CD14-positive monocyte (primary cell): ENCODE measurements around the gene INSIG2. TPM values are rescaled to one million over a fixed set of nuclear protein-coding genes. Genes with fewer than 3 reads are reported as not detected.

Experiments
- DNase-seq, 3 donors: peaks; one replicate each; pipeline ENCODE4 v3.0.0-alpha.2; 2011 to 2022
- H2AFZ ChIP-seq: 2 replicates; pipeline ENCODE4 v1.6.0; 2012; ENCODE audit warnings: mild to moderate bottlenecking, low read depth, low read length, inconsistent platforms; ENCODE audit not compliant: insufficient read depth, poor library complexity, severe bottlenecking
- H3K27ac ChIP-seq, 2 donors: 1 replicate in 1 of 2; 2 replicates in 1 of 2; pipeline ENCODE4 v1.5.1; 2012 to 2013; ENCODE audit warnings: low read length in 2 of 2, control low read depth in 1 of 2, inconsistent platforms in 1 of 2, low read depth in 1 of 2, mild to moderate bottlenecking in 1 of 2
- H3K27me3 ChIP-seq, 2 donors: one replicate each; pipeline versions ENCODE4 v1.6.0 to v1.6.1; 2011 to 2013; ENCODE audit warnings: low read length in 2 of 2; ENCODE audit not compliant: control insufficient read depth in 2 of 2, insufficient read depth in 2 of 2
- H3K36me3 ChIP-seq, 2 donors: replicated peaks in 1 of 2; 1 replicate in 1 of 2; 2 replicates in 1 of 2; pipeline versions ENCODE4 v1.5.1 to v1.6.1; 2012 to 2013; ENCODE audit warnings: low read length in 2 of 2, control low read depth in 1 of 2, inconsistent platforms in 1 of 2, mild to moderate bottlenecking in 1 of 2; ENCODE audit not compliant: insufficient read depth in 2 of 2, control insufficient read depth in 1 of 2
- H3K4me1 ChIP-seq, 2 donors: 1 replicate in 1 of 2; 2 replicates in 1 of 2; pipeline versions ENCODE4 v1.5.1 to v1.6.1; 2012 to 2013; ENCODE audit warnings: low read length in 2 of 2, control low read depth in 1 of 2, inconsistent platforms in 1 of 2, mild to moderate bottlenecking in 1 of 2, moderate library complexity in 1 of 2; ENCODE audit not compliant: insufficient read depth in 2 of 2, control insufficient read depth in 1 of 2
- H3K4me2 ChIP-seq: replicated peaks from 2 replicates; pipeline ENCODE3; 2012; ENCODE audit warnings: low read length, moderate library complexity, mild to moderate bottlenecking; ENCODE audit not compliant: poor library complexity, severe bottlenecking; ENCODE audit errors: extremely low read depth
- H3K4me3 ChIP-seq, 3 experiments: fragments of 200-600 bp in 1 of 3; sonication (generic) in 1 of 3; replicated peaks in 1 of 3; 1 replicate in 2 of 3; 2 replicates in 1 of 3; pipeline ENCODE4 v1.5.1; 2011 to 2013; ENCODE audit warnings: low read length in 3 of 3, mild to moderate bottlenecking in 3 of 3, control low read depth in 2 of 3, low read depth in 2 of 3, inconsistent platforms in 1 of 3, moderate library complexity in 1 of 3
- H3K79me2 ChIP-seq: 2 replicates; pipeline ENCODE4 v1.6.0; 2012; ENCODE audit warnings: mild to moderate bottlenecking, control low read depth, inconsistent platforms, low read length, moderate library complexity; ENCODE audit not compliant: insufficient read depth
- H3K9ac ChIP-seq: 2 replicates; pipeline ENCODE4 v1.6.0; 2017; ENCODE audit warnings: low read length, mild to moderate bottlenecking; ENCODE audit not compliant: insufficient read depth, poor library complexity, severe bottlenecking
- H3K9me3 ChIP-seq, 2 donors: replicated peaks in 1 of 2; 1 replicate in 1 of 2; 2 replicates in 1 of 2; pipeline versions ENCODE4 v1.5.1 to v1.6.1; 2012 to 2013; ENCODE audit warnings: low read length in 2 of 2, control low read depth in 1 of 2; ENCODE audit not compliant: control insufficient read depth in 1 of 2, insufficient read depth in 1 of 2
- H4K20me1 ChIP-seq: 2 replicates; pipeline ENCODE4 v1.6.0; 2012; ENCODE audit warnings: mild to moderate bottlenecking, low read length, control low read depth, moderate library complexity; ENCODE audit not compliant: insufficient read depth
- H3K27ac Mint-ChIP-seq, 7 donors: one replicate each; pipeline ENCODE4 v1.8.0; 2020; ENCODE audit warnings: mild to moderate bottlenecking in 7 of 7, mixed read lengths in 7 of 7, moderate library complexity in 6 of 7, inconsistent platforms in 2 of 7
- H3K27me3 Mint-ChIP-seq, 3 donors: one replicate each; pipeline ENCODE4 v1.8.0; 2021 to 2022; ENCODE audit warnings: low read depth in 3 of 3, mild to moderate bottlenecking in 3 of 3, mixed read lengths in 3 of 3, moderate library complexity in 3 of 3, inconsistent platforms in 1 of 3
- H3K36me3 Mint-ChIP-seq, 2 donors: one replicate each; pipeline ENCODE4 v1.8.0; 2020; ENCODE audit warnings: mixed read lengths in 2 of 2, inconsistent platforms in 1 of 2, mild to moderate bottlenecking in 1 of 2
- H3K4me1 Mint-ChIP-seq: one replicate; pipeline ENCODE4 v1.8.0; 2020; ENCODE audit warnings: mild to moderate bottlenecking, mixed read lengths
- H3K4me3 Mint-ChIP-seq, 2 donors: one replicate each; pipeline ENCODE4 v1.8.0; 2020; ENCODE audit warnings: mild to moderate bottlenecking in 2 of 2, mixed read lengths in 2 of 2, moderate library complexity in 1 of 2
- H3K9me3 Mint-ChIP-seq, 7 donors: one replicate each; pipeline ENCODE4 v1.8.0; 2020 to 2022; ENCODE audit warnings: mixed read lengths in 7 of 7, mild to moderate bottlenecking in 6 of 7, moderate library complexity in 6 of 7, inconsistent platforms in 2 of 7
- WGBS: methylation state at CpG from one replicate; pipeline ENCODE4 v1.1.5; 2013; ENCODE audit warnings: missing lambda C conversion rate; ENCODE audit not compliant: insufficient coverage; 5-methylcytosine and 5-hydroxymethylcytosine counted together
- intact Hi-C, 2 donors: fragments of 100-400 bp; cut with micrococcal nuclease; formaldehyde crosslinking; loops; one replicate each; pipeline versions ENCODE4 v1.15.0 to v1.15.1; 2023
- polyA plus RNA-seq, 3 donors: library from polyadenylated mRNA; depleted of rRNA in 1 of 3; unstranded in 2 of 3; stranded (reverse) in 1 of 3; fragments of 300-500 nt in 2 of 3; fragments of >200 nt in 1 of 3; fragmentation: Illumina TruSeq in 2 of 3; gene quantifications; 1 replicate in 2 of 3; 2 replicates in 1 of 3; pipeline ENCODE4 v1.2.3, GENCODE V29; 2012 to 2021
- TF ChIP-seq, protein P1 (sequence below): fragments of 200-600 bp; IDR thresholded peaks from one replicate; pipeline ENCODE4 v1.8.0; 2022; ENCODE audit warnings: antibody characterized with exemption, mild to moderate bottlenecking

The INSIG2 gene
- polyA plus RNA-seq, 3 donors = 13.6 to 17.2 (median 14.8) TPM

DNA sequence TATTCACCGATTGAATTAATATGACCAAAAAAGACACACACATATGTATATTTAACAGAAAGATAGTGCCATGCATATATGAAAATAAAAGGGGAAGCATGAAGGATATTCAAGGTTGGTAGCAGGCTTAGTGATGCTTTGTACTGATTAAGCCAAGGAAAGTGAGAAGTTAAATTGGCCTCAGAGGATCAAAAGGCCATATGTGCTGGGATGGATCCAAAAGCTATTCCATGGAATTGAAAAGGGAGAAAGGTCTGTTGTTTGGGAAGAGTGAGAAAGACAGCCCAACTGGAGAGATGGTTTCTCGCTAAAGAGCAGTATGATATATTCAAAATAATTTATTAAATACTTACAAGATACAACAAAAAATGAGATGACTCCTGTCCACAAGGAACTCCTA is 65.9 kb downstream of the INSIG2 start:
- no peaks in the 10 kb centered on the region for H3K4me1 Mint-ChIP-seq

More for the DNA sequence above, 65.9 kb downstream of the INSIG2 start:
- Histone ChIP-seq H3K27ac (no peak overlapping the region), H3K9ac (no peak overlapping the region), H3K4me3 (no peak overlapping the region), H3K4me2 (no peak overlapping the region), H3K4me1 (no peaks in the 10 kb centered on the region), H4K20me1 (no peaks in the 10 kb centered on the region), H3K9me3 (no peaks in the 10 kb centered on the region), H2AFZ (no peak overlapping the region), H3K36me3 (no peaks in the 10 kb centered on the region), H3K27me3 (no peaks in the 10 kb centered on the region), H3K79me2 (no peaks in the 10 kb centered on the region)
- H3K27ac Mint-ChIP-seq = no peak overlapping the region
- H3K4me3 Mint-ChIP-seq = no peak overlapping the region
- intact Hi-C loops = no loop called here
- peaks cover 0 to 8% (median 6%) of the 10 kb centered on the region in 7 donors for H3K9me3 Mint-ChIP-seq
- TF ChIP-seq, protein P1, sequence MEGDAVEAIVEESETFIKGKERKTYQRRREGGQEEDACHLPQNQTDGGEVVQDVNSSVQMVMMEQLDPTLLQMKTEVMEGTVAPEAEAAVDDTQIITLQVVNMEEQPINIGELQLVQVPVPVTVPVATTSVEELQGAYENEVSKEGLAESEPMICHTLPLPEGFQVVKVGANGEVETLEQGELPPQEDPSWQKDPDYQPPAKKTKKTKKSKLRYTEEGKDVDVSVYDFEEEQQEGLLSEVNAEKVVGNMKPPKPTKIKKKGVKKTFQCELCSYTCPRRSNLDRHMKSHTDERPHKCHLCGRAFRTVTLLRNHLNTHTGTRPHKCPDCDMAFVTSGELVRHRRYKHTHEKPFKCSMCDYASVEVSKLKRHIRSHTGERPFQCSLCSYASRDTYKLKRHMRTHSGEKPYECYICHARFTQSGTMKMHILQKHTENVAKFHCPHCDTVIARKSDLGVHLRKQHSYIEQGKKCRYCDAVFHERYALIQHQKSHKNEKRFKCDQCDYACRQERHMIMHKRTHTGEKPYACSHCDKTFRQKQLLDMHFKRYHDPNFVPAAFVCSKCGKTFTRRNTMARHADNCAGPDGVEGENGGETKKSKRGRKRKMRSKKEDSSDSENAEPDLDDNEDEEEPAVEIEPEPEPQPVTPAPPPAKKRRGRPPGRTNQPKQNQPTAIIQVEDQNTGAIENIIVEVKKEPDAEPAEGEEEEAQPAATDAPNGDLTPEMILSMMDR = no peak
- WGBS = no CpG with 5 or more reads among the region's 2 CpGs
- H3K36me3 Mint-ChIP-seq = no peaks in the 10 kb centered on the region
- H3K27me3 Mint-ChIP-seq = peaks cover 0 to 7% (median 5%) of the 10 kb centered on the region in 3 donors
- no peak for DNase-seq

Other genes with a start within 250 kb of the INSIG2 start
- gene CCDC93, start 74.4 kb upstream of the INSIG2 start, polyA plus RNA-seq = 10 to 100 TPM in 1 of 3 donors, 1 to 10 TPM in 2; 2.5 to 20.7 (median 5.8) TPM